ENCODE measurements around the gene ITPRIP. TPM values are rescaled to one million over a fixed set of nuclear protein-coding genes. Genes with fewer than 3 reads are reported as not detected.

The ITPRIP gene
- total RNA-seq, 1 donor from 2014 or later: 35.4 TPM

DNA sequence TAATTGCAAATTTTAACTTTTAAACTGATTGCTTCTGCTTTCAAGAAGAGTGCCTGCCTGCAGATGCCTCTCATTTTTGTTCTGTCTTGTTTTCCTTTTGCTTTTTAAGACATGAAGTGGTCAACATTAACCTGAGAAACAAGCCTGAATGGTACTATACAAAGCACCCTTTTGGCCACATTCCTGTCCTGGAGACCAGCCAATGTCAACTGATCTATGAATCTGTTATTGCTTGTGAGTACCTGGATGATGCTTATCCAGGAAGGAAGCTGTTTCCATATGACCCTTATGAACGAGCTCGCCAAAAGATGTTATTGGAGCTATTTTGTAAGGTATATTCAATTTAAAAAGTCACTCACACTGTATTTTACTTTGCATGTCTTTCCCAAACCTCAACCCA lies 60.5 kb downstream of the ITPRIP start:
- Histone ChIP-seq H3K9me3 (replicated peaks) (no peaks in the 10 kb centered on the region), H3K4me1 (peaks cover 6% of the 10 kb centered on the region), H3K27ac (replicated peaks) (no peak overlapping the region), H3K36me3 (no peaks in the 10 kb centered on the region), H3K4me3 (no peak overlapping the region), H3K27me3 (ENCODE audit: low read depth) (peaks cover 10% of the 10 kb centered on the region)
- TF ChIP-seq, protein P1, sequence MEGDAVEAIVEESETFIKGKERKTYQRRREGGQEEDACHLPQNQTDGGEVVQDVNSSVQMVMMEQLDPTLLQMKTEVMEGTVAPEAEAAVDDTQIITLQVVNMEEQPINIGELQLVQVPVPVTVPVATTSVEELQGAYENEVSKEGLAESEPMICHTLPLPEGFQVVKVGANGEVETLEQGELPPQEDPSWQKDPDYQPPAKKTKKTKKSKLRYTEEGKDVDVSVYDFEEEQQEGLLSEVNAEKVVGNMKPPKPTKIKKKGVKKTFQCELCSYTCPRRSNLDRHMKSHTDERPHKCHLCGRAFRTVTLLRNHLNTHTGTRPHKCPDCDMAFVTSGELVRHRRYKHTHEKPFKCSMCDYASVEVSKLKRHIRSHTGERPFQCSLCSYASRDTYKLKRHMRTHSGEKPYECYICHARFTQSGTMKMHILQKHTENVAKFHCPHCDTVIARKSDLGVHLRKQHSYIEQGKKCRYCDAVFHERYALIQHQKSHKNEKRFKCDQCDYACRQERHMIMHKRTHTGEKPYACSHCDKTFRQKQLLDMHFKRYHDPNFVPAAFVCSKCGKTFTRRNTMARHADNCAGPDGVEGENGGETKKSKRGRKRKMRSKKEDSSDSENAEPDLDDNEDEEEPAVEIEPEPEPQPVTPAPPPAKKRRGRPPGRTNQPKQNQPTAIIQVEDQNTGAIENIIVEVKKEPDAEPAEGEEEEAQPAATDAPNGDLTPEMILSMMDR (IDR thresholded peaks at IDR 0.05; ENCODE audit: borderline replicate concordance): no peak
- intact Hi-C loops (cut with micrococcal nuclease): no loop called here
- no peak for DNase-seq

DNA sequence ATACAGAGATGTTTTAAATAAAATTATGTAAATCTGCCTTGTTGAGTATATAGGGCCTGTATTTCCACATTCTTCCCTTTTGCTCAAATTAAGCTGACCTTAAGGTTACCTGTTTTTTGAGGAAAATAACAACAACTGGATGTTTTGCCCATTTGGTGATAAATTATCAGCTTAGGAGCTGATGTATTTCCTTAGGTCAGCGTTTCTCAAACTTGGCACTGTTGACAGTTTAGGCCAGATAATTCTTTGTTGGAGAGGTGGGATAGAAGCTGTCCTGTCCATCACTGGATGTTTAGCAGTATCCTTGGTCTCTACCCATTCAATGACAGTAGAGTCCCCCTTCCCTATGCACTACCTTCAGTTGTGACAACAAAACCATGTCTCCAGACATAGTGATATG lies 62.1 kb downstream of the ITPRIP start:
- no peaks in the 10 kb centered on the region for H3K9me3 ChIP-seq (replicated peaks)
- H3K27ac ChIP-seq (replicated peaks): no peak overlapping the region
- H3K4me1 ChIP-seq: peaks cover 6% of the 10 kb centered on the region
- H3K36me3 ChIP-seq: no peaks in the 10 kb centered on the region
- H3K27me3 ChIP-seq (ENCODE audit: low read depth): peaks cover 10% of the 10 kb centered on the region
- intact Hi-C loops (cut with micrococcal nuclease): no loop called here
- TF ChIP-seq, protein P1 (IDR thresholded peaks at IDR 0.05; ENCODE audit: borderline replicate concordance): no peak
- no peak for DNase-seq
- H3K4me3 ChIP-seq: no peak overlapping the region

DNA sequence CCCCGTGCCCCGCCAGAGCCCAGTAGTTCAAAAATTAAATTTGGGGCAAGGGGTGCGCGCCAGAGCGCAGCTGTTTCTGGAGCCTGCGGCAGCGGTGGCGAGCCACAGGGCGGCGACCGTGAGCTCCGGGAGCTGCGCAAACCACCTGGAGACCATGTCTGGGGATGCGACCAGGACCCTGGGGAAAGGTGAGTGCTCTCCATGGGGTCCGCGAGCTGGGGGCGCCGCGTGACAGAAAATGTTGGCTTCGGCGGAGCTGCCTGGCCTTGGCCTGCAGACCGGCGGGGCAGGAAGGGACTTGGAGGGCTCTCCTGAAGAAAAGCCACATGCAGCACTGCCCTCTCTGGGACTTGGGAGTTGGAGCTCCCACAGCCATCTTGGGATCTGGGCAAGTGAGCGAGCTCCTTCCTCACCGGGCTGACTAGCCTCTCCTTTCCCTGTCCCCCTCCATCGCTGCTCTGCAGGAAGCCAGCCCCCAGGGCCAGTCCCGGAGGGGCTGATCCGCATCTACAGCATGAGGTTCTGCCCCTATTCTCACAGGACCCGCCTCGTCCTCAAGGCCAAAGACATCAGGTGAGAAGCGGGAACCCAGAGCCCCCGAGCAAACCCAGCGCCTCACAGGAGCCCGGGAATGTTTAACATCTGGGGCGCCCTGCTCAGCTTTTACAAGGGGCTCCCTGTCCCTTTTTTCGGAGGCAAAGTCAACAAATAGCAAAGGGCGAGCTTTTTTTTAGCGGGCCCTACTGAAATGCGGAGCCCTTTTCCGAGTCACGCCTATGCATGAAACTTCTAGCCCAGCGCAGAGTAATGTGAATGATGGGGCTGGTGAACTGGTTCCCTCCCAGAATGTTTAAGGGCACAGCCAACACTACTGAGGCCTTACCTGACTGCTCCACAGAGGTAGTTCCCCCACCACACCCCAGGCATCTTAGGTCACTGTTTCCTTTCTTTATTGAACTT lies 63.2 kb downstream of the ITPRIP start:
- intact Hi-C loops (cut with micrococcal nuclease): no loop called here
- Histone ChIP-seq H3K4me3 (no peak overlapping the region), H3K27ac (replicated peaks) (no peak overlapping the region), H3K4me1 (peaks cover 6% of the 10 kb centered on the region), H3K9me3 (replicated peaks) (no peaks in the 10 kb centered on the region), H3K27me3 (ENCODE audit: low read depth) (peaks cover 10% of the 10 kb centered on the region), H3K36me3 (no peaks in the 10 kb centered on the region)
- TF ChIP-seq, protein P1 (IDR thresholded peaks at IDR 0.05; ENCODE audit: borderline replicate concordance): peak; percentile 84
- no peak for DNase-seq

DNA sequence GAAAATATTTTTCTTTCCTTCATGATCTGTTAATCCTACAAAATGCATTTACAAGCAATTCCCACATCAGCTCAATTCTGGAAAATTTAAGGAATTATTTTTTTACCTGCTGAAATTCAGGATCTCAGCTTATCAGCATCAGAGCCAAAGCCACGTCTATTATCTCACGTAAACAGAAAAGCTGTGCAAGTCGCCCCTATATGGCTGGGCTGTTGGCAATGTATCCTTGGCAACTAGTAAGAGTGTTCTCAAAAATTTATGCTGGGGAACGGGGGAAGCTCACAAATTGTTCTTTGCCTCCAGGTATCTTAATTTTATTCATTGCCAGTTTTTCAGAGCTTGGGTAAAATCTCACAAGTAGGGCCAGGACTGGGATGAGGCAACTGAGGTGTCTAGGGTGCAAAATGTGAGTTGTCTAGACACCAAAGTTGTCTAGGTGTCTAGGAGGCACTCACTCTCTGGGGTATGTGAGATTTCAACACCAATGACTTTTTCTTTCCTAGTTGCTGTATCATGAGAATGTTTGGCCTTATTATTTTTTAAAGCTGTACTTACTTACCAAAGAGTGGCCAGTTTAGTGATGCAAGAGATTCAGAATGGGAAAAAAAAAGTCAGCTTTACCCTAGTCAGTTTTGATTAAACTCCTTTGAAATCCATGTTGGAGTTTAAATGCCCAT lies 64.2 kb downstream of the ITPRIP start:
- Histone ChIP-seq H3K4me3 (no peak overlapping the region), H3K27me3 (ENCODE audit: low read depth) (peaks cover 10% of the 10 kb centered on the region), H3K27ac (replicated peaks) (no peak overlapping the region), H3K36me3 (no peaks in the 10 kb centered on the region), H3K9me3 (replicated peaks) (no peaks in the 10 kb centered on the region), H3K4me1 (peaks cover 12% of the 10 kb centered on the region)
- DNase-seq: no peak
- TF ChIP-seq, protein P1 (IDR thresholded peaks at IDR 0.05; ENCODE audit: borderline replicate concordance): no peak
- intact Hi-C loops (cut with micrococcal nuclease): no loop called here

DNA sequence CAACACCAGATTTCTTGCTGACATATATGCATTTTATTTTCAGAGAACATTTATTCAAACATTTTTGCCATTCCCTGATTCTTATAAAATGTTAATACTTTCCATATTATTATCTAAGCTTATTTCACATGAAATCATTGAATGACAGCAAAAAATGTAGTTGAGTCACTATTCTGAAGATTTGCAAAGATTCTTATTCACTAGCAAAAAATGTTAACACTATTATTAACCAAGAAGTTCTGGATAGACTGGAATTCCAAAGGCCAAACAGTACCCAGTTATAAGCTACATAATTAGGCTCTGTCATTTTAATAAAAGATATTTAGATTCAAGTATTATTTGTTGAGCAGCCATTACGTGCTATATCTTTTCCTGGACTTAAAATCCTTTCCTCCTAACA lies 65.0 kb downstream of the ITPRIP start:
- TF ChIP-seq, protein P1 (IDR thresholded peaks at IDR 0.05; ENCODE audit: borderline replicate concordance): no peak
- intact Hi-C loops (cut with micrococcal nuclease): no loop called here

More for the DNA sequence above, 65.0 kb downstream of the ITPRIP start:
- Histone ChIP-seq H3K27me3 (ENCODE audit: low read depth) (peaks cover 10% of the 10 kb centered on the region), H3K4me1 (peaks cover 17% of the 10 kb centered on the region), H3K9me3 (replicated peaks) (no peaks in the 10 kb centered on the region), H3K36me3 (no peaks in the 10 kb centered on the region), H3K4me3 (no peak overlapping the region), H3K27ac (replicated peaks) (no peak overlapping the region)
- DNase-seq: no peak

Data from left ventricle myocardium inferior (tissue), 1 donor.